ENCODE results near the gene RPS19BP1.

DNA sequence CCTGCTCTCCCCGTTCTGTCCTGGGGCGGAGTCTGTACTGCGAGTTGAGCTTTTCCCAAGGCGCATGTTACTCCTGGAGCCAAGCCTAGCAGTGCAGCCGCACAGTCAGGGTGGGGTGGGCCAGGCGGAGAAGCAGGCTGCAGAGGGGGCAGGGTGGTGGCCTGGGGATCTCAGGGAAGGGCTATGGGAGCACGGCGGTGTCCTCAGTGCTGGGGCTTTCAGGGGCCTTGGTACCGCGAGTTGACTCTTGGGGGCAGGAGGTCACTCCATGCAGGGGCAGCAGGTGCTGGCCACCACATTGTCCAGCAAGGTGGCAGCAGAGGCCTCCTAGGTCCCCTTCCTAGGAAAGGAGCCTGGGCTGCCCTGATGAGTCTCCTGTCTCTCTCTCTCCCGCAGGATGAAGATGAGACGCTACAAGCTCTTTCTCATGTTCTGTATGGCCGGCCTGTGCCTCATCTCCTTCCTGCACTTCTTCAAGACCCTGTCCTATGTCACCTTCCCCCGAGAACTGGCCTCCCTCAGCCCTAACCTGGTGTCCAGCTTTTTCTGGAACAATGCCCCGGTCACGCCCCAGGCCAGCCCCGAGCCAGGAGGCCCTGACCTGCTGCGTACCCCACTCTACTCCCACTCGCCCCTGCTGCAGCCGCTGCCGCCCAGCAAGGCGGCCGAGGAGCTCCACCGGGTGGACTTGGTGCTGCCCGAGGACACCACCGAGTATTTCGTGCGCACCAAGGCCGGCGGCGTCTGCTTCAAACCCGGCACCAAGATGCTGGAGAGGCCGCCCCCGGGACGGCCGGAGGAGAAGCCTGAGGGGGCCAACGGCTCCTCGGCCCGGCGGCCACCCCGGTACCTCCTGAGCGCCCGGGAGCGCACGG is 45.4 kb downstream of the RPS19BP1 start:
- TF ChIP-seq CTCF (IDR thresholded peaks at IDR 0.05; ENCODE audit: insufficient read depth, low read length, poor library complexity, severe bottlenecking) (no peak), EZH2phosphoT487 (conservative IDR thresholded peaks at IDR 0.05; ENCODE audit: low read length) (no peak)
